ENCODE results near the gene OR6B1.

OR6B1 gene

GRCh38 chr7:144057954-144058353, 57.8 kb downstream of the OR6B1 start:
- Histone ChIP-seq H3K4me3 (ENCODE audit: low read depth in 1 of 2, low read length in 2 of 2) (no peak overlapping the region), H3K4me1 (ENCODE audit: insufficient read depth, low read length) (no peaks in the 10 kb centered on the region), H3K27me3 (ENCODE audit: insufficient read depth, low read length, poor library complexity) (peaks cover 4% of the 10 kb centered on the region), H3K4me2 (ENCODE audit: insufficient read depth, low read length) (no peak overlapping the region), H3K9me3 (ENCODE audit: insufficient read depth, low read length, severe bottlenecking) (no peaks in the 10 kb centered on the region), H4K20me1 (ENCODE audit: insufficient read depth, low read length) (no peaks in the 10 kb centered on the region), H2AFZ (ENCODE audit: low read depth, low read length) (no peak overlapping the region), H3K36me3 (ENCODE audit: insufficient read depth, low read length) (no peaks in the 10 kb centered on the region), H3K27ac (ENCODE audit: low read length) (no peak overlapping the region), H3K9ac (ENCODE audit: low read depth, low read length) (no peak overlapping the region), H3K79me2 (ENCODE audit: insufficient read depth, low read length) (no peaks in the 10 kb centered on the region)
- ATAC-seq (ENCODE audit: insufficient read depth, low read depth) (no peak), DNase-seq (no peak)
- TF ChIP-seq CTCF (IDR thresholded peaks at IDR 0.05; ENCODE audit: borderline replicate concordance, extremely low read depth, low read length, poor library complexity, severe bottlenecking) (no peak), EZH2 (IDR thresholded peaks at IDR 0.05; ENCODE audit: borderline replicate concordance, low read depth, low read length, severe bottlenecking) (no peak)
